ENCODE measurements around the gene ALPP. TPM values are rescaled to one million over a fixed set of nuclear protein-coding genes. Genes with fewer than 3 reads are reported as not detected.

Gene ALPP
- total and polyA plus RNA-seq, 2 of the 13 experiments (the other 11 are each of a cell fraction or from before 2014, with no cell fraction given): not detected

DNA sequence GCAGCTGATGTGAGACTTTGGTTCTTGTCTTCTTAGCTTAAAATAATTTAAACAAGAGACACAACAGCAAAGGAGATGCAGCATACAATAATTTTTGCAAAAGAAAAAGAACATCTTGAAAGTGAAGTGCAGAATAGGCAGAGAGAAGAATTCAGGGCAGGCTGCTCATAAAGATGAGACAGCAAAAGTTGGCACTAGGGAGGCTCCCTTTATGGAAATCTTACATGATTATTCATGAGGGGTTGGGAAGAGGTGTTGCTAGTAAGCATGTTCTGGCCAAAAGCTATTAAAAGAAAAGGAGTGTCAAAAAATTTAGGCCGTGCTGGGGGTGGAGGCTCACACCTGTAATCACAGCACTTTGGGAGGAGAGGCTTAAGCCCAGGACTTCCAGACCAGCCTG, 4.2 kb upstream of the ALPP start:
- H3K27ac ChIP-seq (ENCODE audit: extremely low read length, insufficient read depth, low read length): no peak overlapping the region
- ChIA-PET POLR2A (no interaction called here), CTCF (ENCODE audit: low intra/inter-chr PET ratio, low total read pairs) (no interaction called here)
- no peak overlapping the region for H2AFZ ChIP-seq (ENCODE audit: low read length)
- no peaks in the 10 kb centered on the region; the same call in 1 of the 2 replicates for H4K20me1 ChIP-seq (ENCODE audit: insufficient read depth, low read length)
- ATAC-seq (no peak), FAIRE-seq (no peak), DNase-seq (ENCODE audit: low spot score) (no peak)
- no TSS peak for BruUV-seq (replicated peaks)
- peaks cover 9 to 71% of the 10 kb centered on the region in 2 experiments for H3K27me3 ChIP-seq (ENCODE audit: control insufficient read depth in 1 of 2, insufficient read depth in 2 of 2, low read length in 2 of 2)
- no peaks in the 10 kb centered on the region for H3K36me3 ChIP-seq (replicated peaks in 1 of 2; ENCODE audit: control insufficient read depth in 1 of 2, insufficient read depth in 2 of 2, low read length in 2 of 2)
- no peak overlapping the region for H3K4me3 ChIP-seq (replicated peaks in 1 of 3; ENCODE audit: insufficient read depth in 1 of 3, low read depth in 2 of 3, low read length in 3 of 3)
- intact Hi-C loops (cut with micrococcal nuclease; ENCODE audit: unreplicated experiment) (no loop called here), in situ Hi-C loops (cut with HindIII; ENCODE audit: extremely low pct_ligation_motif_present, low pct_unique_long_range_greater_than_20kb) (no loop called here)
- H3K9me3 ChIP-seq (ENCODE audit: low read length): no peaks in the 10 kb centered on the region
- no peak overlapping the region for H3K4me2 ChIP-seq (ENCODE audit: low read depth, low read length)
- 0% methylated on average over 1 of the region's 1 CpG for WGBS (ENCODE audit: low lambda C conversion rate)
- TF ChIP-seq, protein P1, sequence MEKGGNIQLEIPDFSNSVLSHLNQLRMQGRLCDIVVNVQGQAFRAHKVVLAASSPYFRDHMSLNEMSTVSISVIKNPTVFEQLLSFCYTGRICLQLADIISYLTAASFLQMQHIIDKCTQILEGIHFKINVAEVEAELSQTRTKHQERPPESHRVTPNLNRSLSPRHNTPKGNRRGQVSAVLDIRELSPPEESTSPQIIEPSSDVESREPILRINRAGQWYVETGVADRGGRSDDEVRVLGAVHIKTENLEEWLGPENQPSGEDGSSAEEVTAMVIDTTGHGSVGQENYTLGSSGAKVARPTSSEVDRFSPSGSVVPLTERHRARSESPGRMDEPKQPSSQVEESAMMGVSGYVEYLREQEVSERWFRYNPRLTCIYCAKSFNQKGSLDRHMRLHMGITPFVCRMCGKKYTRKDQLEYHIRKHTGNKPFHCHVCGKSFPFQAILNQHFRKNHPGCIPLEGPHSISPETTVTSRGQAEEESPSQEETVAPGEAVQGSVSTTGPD (CRISPR knock-in tag; IDR thresholded peaks at IDR 0.05): no peak
- TF ChIP-seq, protein P2, sequence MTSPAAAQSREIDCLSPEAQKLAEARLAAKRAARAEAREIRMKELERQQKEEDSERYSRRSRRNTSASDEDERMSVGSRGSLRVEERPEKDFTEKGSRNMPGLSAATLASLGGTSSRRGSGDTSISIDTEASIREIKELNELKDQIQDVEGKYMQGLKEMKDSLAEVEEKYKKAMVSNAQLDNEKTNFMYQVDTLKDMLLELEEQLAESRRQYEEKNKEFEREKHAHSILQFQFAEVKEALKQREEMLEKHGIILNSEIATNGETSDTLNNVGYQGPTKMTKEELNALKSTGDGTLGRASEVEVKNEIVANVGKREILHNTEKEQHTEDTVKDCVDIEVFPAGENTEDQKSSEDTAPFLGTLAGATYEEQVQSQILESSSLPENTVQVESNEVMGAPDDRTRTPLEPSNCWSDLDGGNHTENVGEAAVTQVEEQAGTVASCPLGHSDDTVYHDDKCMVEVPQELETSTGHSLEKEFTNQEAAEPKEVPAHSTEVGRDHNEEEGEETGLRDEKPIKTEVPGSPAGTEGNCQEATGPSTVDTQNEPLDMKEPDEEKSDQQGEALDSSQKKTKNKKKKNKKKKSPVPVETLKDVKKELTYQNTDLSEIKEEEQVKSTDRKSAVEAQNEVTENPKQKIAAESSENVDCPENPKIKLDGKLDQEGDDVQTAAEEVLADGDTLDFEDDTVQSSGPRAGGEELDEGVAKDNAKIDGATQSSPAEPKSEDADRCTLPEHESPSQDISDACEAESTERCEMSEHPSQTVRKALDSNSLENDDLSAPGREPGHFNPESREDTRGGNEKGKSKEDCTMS (CRISPR knock-in tag; conservative IDR thresholded peaks at IDR 0.05): no peak
- TF ChIP-seq FOSL2 (CRISPR knock-in tag; IDR thresholded peaks at IDR 0.05) (no peak), NFE2L2 (IDR thresholded peaks at IDR 0.05; ENCODE audit: low read length) (no peak), ZSCAN9 (CRISPR knock-in tag; IDR thresholded peaks at IDR 0.05; ENCODE audit: borderline replicate concordance) (no peak), ISX (CRISPR knock-in tag; conservative IDR thresholded peaks at IDR 0.05) (no peak), JARID2 (CRISPR knock-in tag; IDR thresholded peaks at IDR 0.05; ENCODE audit: insufficient replicate concordance) (no peak)
- H3K79me2 ChIP-seq (ENCODE audit: insufficient read depth, low read length): no peaks in the 10 kb centered on the region
- H3K4me1 ChIP-seq (ENCODE audit: insufficient read depth, low read length): no peaks in the 10 kb centered on the region
- H3K9ac ChIP-seq (ENCODE audit: insufficient read depth, low read depth, low read length): no peak overlapping the region
